Loucy (cell line): ENCODE results near the gene CCDC28B.

Experiments
- EZH2phosphoT487 ChIP-seq: fragments of 200-600 bp; IDR thresholded peaks from 2 replicates; pipeline ENCODE4 v1.6.1; 2018; ENCODE audit warnings: antibody characterized with exemption, mild to moderate bottlenecking, moderate library complexity, borderline replicate concordance
- TF ChIP-seq, protein P1 (sequence below): fragments of 200-600 bp; sonication (generic); conservative IDR thresholded peaks from 2 replicates; pipeline ENCODE4 v1.5.1; 2014; ENCODE audit warnings: mild to moderate bottlenecking, antibody characterized with exemption, low read length

DNA sequence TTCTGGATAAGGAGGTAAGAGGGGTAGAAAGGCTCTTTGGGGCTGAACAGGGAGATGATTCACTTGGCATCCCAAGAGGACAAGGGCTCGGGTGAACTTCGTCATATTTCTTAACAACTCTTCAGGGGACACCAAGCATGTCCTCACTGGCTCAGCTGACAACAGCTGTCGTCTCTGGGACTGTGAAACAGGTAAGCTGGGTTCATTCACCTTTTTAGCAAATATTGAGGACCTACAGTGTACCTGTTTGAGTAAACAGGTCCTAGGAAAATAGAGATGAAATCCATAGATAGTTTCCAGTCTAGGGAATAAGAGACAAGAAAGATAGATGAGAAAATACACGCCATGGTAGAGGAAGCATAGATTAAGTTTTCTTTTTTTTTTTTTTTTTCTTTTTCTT, 23.9 kb downstream of the CCDC28B start:
- TF ChIP-seq, protein P1, sequence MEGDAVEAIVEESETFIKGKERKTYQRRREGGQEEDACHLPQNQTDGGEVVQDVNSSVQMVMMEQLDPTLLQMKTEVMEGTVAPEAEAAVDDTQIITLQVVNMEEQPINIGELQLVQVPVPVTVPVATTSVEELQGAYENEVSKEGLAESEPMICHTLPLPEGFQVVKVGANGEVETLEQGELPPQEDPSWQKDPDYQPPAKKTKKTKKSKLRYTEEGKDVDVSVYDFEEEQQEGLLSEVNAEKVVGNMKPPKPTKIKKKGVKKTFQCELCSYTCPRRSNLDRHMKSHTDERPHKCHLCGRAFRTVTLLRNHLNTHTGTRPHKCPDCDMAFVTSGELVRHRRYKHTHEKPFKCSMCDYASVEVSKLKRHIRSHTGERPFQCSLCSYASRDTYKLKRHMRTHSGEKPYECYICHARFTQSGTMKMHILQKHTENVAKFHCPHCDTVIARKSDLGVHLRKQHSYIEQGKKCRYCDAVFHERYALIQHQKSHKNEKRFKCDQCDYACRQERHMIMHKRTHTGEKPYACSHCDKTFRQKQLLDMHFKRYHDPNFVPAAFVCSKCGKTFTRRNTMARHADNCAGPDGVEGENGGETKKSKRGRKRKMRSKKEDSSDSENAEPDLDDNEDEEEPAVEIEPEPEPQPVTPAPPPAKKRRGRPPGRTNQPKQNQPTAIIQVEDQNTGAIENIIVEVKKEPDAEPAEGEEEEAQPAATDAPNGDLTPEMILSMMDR: no peak
- no peak for TF ChIP-seq EZH2phosphoT487
